DND-41 (cell line): ENCODE measurements around the gene NPHS1.
"Not testable (repeated sequence)": the region's sequence is repeated elsewhere in the genome, so short reads cannot be mapped to it uniquely, and the experiment has no call there.

Source experiments
- ATAC-seq: fragments of 200-7000 bp; cut with Tn5 transposase; 3 replicates; pipeline ENCODE4 v1.9.1; 2021; ENCODE audit warnings: low read depth; ENCODE audit not compliant: insufficient read depth
- DNase-seq: peaks from one replicate; pipeline ENCODE4 v3.0.0-alpha.2; 2020
- H2AFZ ChIP-seq: 2 replicates; pipeline ENCODE4 v1.6.0; 2012; ENCODE audit warnings: low read depth, low read length
- H3K27ac ChIP-seq: 2 replicates; pipeline ENCODE4 v1.5.1; 2012; ENCODE audit warnings: low read length, inconsistent platforms
- H3K27me3 ChIP-seq: fragments of 200-600 bp; sonication (generic); 2 replicates; pipeline ENCODE4 v1.6.0; 2012; ENCODE audit warnings: low read length, mild to moderate bottlenecking, inconsistent platforms; ENCODE audit not compliant: insufficient read depth, poor library complexity
- H3K36me3 ChIP-seq: 2 replicates; pipeline ENCODE4 v1.5.1; 2012; ENCODE audit warnings: low read length, inconsistent platforms; ENCODE audit not compliant: insufficient read depth
- H3K4me1 ChIP-seq: 2 replicates; pipeline ENCODE4 v1.5.1; 2012; ENCODE audit warnings: mild to moderate bottlenecking, low read length; ENCODE audit not compliant: insufficient read depth
- H3K4me2 ChIP-seq: 2 replicates; pipeline ENCODE4 v1.6.0; 2012; ENCODE audit warnings: mild to moderate bottlenecking, moderate library complexity, low read length, inconsistent platforms; ENCODE audit not compliant: insufficient read depth
- H3K4me3 ChIP-seq, 2 experiments: fragments of 200-600 bp in 1 of 2; shearing (Covaris generic) in 1 of 2; 2 replicates each; pipeline ENCODE4 v1.5.1; 2012 to 2016; ENCODE audit warnings: inconsistent platforms in 2 of 2, low read length in 2 of 2, mild to moderate bottlenecking in 2 of 2, low read depth in 1 of 2, moderate library complexity in 1 of 2
- H3K79me2 ChIP-seq: 2 replicates; pipeline ENCODE4 v1.6.0; 2012; ENCODE audit warnings: low read length, inconsistent platforms; ENCODE audit not compliant: insufficient read depth
- H3K9ac ChIP-seq: 2 replicates; pipeline ENCODE4 v1.6.0; 2012; ENCODE audit warnings: low read depth, mild to moderate bottlenecking, inconsistent platforms, low read length, moderate library complexity
- H3K9me3 ChIP-seq: 2 replicates; pipeline ENCODE4 v1.5.1; 2012; ENCODE audit warnings: low read length, moderate library complexity, mild to moderate bottlenecking, inconsistent platforms; ENCODE audit not compliant: insufficient read depth, severe bottlenecking
- H4K20me1 ChIP-seq: 2 replicates; pipeline ENCODE4 v1.6.0; 2012; ENCODE audit warnings: low read length; ENCODE audit not compliant: insufficient read depth
- CTCF ChIP-seq: IDR thresholded peaks from 2 replicates; pipeline ENCODE4 v1.5.1; 2012; ENCODE audit warnings: borderline replicate concordance, low read length, moderate library complexity, mild to moderate bottlenecking; ENCODE audit not compliant: poor library complexity, severe bottlenecking; ENCODE audit errors: extremely low read depth
- EZH2 ChIP-seq: IDR thresholded peaks from 3 replicates; pipeline ENCODE4 v1.6.1; 2012; ENCODE audit warnings: borderline replicate concordance, low read depth, mild to moderate bottlenecking, moderate library complexity, low read length, inconsistent platforms; ENCODE audit not compliant: severe bottlenecking

The NPHS1 gene

DNA sequence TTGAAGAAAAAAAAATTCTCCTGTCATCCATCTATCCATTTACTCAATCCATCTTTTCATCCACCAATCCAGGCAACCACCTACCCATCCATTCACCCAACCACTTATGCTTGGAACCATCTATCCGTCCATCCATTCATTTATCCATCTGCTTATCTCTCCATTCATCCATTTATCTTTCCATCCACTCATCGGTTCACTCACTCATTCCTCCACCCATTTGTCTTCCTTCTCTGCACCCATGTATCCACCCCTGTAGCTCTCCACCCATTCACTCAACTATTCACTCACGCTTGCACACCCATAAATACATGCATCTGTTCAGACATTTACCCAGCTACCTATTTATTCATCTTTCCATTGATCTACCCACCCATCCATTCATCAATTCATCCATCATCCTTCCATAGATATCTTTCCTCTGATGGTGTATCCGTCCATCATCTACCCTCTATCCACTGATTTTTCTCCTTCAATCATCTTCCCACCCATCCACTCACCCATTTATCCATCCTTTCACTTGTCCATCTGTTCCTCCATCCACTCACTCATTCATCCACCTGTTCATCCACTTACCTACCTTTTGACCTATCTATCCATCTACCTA lies 9.5 kb downstream of the NPHS1 start:
- H3K27ac ChIP-seq, result no peak overlapping the region
- H3K36me3 ChIP-seq, result no peaks in the 10 kb centered on the region
- no peaks in the 10 kb centered on the region for H3K4me1 ChIP-seq
- TF ChIP-seq EZH2, result no peak
- TF ChIP-seq CTCF, result no peak
- H3K4me2 ChIP-seq, result no peak overlapping the region
- H4K20me1 ChIP-seq, result no peaks in the 10 kb centered on the region
- no peak overlapping the region for H2AFZ ChIP-seq
- no peaks in the 10 kb centered on the region for H3K27me3 ChIP-seq
- no peaks in the 10 kb centered on the region for H3K79me2 ChIP-seq
- H3K9me3 ChIP-seq, result no peaks in the 10 kb centered on the region
- no peak overlapping the region for H3K4me3 ChIP-seq
- no peak for DNase-seq
- ATAC-seq, result no peak
- H3K9ac ChIP-seq, result no peak overlapping the region

DNA sequence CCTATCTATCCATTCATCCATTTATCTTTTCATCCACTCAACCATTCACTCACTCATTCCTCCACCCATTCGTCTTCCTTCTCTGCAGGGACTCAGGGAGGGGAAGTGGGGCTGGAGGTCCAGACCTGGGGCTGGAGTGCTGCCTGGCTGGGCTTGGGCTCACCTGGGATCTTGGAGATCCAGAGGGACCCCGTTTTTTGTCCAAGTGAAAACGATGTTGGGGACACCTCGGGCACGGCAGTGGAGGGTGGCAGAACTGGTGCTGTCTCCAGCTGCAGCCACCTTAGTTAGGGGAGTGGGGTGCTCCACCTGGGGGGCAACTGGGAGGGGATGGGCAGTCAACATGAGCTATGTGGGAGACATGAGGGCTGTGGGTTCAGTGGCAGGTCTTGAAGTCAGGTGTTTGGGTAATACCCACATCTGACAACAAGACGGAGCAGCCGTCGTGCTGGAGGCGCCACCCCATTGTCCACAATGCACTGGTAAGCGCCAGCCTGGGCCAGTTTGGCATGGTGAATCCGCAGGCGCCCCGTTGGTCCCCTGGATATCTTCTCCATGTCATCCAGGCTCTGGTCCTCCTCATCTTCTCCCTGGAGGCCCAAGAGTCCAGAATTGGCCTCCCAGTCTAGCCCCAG lies 10.2 kb downstream of the NPHS1 start:
- Histone ChIP-seq H3K4me3 (no peak overlapping the region), H3K79me2 (no peaks in the 10 kb centered on the region), H3K9ac (no peak overlapping the region), H3K36me3 (no peaks in the 10 kb centered on the region), H3K4me2 (no peak overlapping the region), H2AFZ (no peak overlapping the region), H3K27ac (no peak overlapping the region), H3K4me1 (no peaks in the 10 kb centered on the region), H3K27me3 (no peaks in the 10 kb centered on the region), H4K20me1 (no peaks in the 10 kb centered on the region), H3K9me3 (no peaks in the 10 kb centered on the region)
- TF ChIP-seq CTCF, result no peak
- no peak for TF ChIP-seq EZH2
- no peak for DNase-seq
- ATAC-seq, result no peak

DNA sequence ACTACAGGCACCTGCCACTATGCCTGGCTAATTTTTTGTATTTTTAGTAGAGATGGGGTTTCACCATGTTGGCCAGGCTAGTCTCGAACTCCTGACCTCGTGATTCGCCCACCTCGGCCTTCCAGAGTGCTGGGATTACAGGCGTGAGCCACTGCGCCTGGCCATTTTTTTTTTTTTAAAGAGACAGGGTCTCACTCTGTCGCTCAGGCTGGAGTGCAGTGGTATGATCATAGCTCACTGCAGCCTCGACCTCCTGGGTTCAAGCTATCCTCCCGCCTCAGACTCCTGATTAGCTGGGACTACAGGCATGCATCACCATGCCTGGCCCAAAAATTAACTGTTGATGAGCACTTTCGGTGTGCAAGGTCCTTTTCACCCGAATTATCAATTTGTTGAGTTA lies 16.2 kb downstream of the NPHS1 start:
- H3K4me2 ChIP-seq, H3K27me3 ChIP-seq, H3K36me3 ChIP-seq, H3K79me2 ChIP-seq, H4K20me1 ChIP-seq, H3K4me3 ChIP-seq, ATAC-seq, H3K27ac ChIP-seq, H3K9me3 ChIP-seq, H3K4me1 ChIP-seq, DNase-seq, H3K9ac ChIP-seq, H2AFZ ChIP-seq: not testable (repeated sequence)

DNA sequence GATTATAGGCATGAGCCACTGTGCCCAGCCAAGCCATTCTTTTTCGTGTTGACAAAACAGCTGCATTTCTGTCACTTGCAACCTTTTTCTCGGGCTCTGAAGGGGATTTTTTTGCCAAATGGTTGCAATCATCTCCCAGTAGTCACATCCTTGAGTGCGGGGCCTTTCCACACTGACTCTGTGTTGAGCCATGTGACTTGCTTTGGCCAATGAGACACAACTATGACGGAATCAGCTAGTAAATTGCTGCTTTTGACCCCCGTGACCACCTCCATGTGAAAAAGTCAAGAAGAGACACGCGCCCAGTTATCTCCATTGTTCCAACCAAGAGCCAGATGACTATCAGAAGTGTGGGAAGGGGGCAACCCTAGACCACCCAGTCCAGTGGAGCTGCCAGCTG lies 18.3 kb downstream of the NPHS1 start:
- no peak overlapping the region for H3K4me2 ChIP-seq
- peaks cover 6% of the 10 kb centered on the region; the same call in 1 of the 2 replicates for H4K20me1 ChIP-seq
- TF ChIP-seq CTCF, result no peak
- TF ChIP-seq EZH2, result no peak
- ATAC-seq (no peak), DNase-seq (no peak)
- no peak overlapping the region for H3K27ac ChIP-seq
- no peaks in the 10 kb centered on the region for H3K4me1 ChIP-seq
- H3K9ac ChIP-seq, result no peak overlapping the region
- no peaks in the 10 kb centered on the region for H3K9me3 ChIP-seq
- no peak overlapping the region for H2AFZ ChIP-seq
- H3K27me3 ChIP-seq, result no peaks in the 10 kb centered on the region
- no peaks in the 10 kb centered on the region for H3K36me3 ChIP-seq
- H3K79me2 ChIP-seq, result no peaks in the 10 kb centered on the region
- H3K4me3 ChIP-seq, result no peak overlapping the region
